VCaP (cell line): Measurements from ENCODE around the gene RFX4.

Source experiments
- H3K27ac ChIP-seq: fragments of 450-650 bp; 2 replicates; pipeline ENCODE4 v1.5.1; 2017
- CTCF ChIP-seq: fragments of 450-650 bp; conservative IDR thresholded peaks from 2 replicates; pipeline ENCODE4 v1.5.1; 2017; ENCODE audit warnings: mild to moderate bottlenecking, moderate library complexity

Gene RFX4

GRCh38 chr12:106671840-106672239 is 89.0 kb downstream of the RFX4 start:
- TF ChIP-seq CTCF, result no peak
- H3K27ac ChIP-seq, result no peak overlapping the region

DNA sequence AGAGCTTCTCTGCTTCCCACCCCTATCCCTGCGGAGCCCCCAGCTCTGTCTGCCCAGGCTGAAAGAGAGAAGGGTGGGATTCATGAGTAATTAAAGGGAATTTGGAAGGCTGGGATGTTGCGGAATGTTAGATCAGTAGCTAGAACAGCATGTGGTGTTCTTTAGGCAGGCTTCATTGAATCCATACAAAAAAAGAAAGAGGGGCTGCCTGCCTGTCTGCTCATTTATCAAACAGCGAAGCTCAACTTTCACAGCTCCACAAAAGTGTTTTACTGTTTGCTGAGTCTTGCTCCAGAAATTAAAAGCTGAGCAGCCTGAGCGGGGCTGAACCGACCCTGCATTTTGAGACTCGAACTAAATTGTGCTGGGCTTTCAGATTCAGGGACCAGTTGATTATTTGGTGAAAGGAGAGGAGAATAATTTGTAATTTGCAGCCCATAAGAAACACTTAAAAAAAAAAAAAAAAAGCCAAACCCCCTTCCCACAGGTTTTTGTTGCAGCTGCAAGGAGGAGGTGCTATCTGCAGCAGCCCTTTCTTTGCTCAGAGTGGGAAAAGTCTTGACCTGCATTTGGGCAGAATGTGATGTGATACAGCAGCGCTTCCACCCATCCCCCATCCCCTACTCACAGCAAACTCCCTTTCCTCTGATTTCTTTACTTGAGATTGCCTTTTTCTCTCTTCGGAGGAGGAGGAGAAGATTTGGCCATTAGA is 89.7 kb downstream of the RFX4 start:
- no peak overlapping the region for H3K27ac ChIP-seq
- no peak for TF ChIP-seq CTCF

DNA sequence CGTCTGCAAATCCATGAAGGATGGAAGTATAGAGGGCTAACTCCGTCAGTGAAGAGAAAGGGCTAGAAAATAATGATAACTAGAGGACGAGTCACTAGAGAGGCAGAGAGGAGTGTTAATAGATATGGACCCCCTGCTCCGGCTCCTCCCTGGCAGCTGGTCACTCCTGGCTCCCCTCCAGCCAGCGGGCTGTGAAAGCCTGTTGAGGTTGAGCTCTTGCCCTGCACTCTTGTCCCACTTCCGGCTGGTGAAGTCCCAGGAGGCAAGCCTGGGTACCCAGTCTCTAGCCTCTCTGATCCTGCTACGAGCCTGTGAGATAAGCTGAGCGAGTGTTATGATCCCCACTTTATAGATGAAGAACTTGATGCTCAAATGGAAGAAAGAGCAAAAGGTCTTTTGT is 90.3 kb downstream of the RFX4 start:
- H3K27ac ChIP-seq, result no peak overlapping the region
- TF ChIP-seq CTCF, result no peak

- no peak for TF ChIP-seq CTCF
- no peak overlapping the region for H3K27ac ChIP-seq
Measured at GRCh38 chr12:106675651-106676435, 93.0 kb downstream of the RFX4 start.

DNA sequence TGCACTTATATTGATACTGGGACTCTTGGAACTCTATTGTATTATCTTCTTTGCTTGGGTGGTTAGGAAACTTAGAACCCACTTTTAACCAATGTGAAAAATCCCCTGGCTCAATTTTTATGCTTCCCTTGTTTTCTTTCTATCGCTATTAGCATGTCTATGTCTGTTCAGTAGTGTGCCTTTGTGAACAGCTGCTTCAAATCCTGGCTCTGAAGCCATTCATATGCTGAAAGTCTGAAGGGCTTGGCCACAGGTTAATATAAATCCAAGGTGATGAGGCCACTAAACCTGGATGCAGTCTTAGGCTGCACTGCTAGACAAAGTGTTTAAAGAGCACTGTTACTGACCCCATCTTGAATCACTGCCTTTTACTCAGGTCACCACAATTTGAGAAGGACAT is 96.8 kb downstream of the RFX4 start:
- no peak overlapping the region for H3K27ac ChIP-seq
- TF ChIP-seq CTCF, result no peak

- no peak for TF ChIP-seq CTCF
- H3K27ac ChIP-seq, result no peak overlapping the region
Measured at GRCh38 chr12:106680280-106680679, 97.5 kb downstream of the RFX4 start.

DNA sequence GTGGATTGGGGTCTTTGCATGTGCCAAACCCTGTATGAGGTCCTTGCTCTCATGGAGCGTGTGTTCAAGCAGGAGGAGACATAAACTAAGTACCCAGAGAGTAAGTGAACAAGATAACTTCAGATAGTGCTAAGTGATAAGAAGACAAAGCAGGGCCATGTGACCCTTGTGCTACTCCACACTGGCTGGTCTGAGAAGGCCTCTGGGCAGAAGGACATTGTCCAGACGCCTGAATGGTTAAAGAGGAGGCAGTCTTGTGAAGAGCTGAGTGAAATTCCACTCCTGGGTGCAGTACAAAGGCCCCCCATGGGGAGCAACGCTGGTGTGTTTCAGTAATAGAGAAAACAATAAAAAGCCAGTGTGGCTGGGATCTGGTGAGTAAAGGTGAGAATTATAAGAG is 98.4 kb downstream of the RFX4 start:
- H3K27ac ChIP-seq, result no peak overlapping the region
- no peak for TF ChIP-seq CTCF
